DND-41 (cell line): ENCODE results near the gene WDR86.

ENCODE experiments used
- CTCF ChIP-seq: IDR thresholded peaks from 2 replicates; pipeline ENCODE4 v1.5.1; 2012; ENCODE audit warnings: borderline replicate concordance, low read length, moderate library complexity, mild to moderate bottlenecking; ENCODE audit not compliant: poor library complexity, severe bottlenecking; ENCODE audit errors: extremely low read depth
- EZH2 ChIP-seq: IDR thresholded peaks from 3 replicates; pipeline ENCODE4 v1.6.1; 2012; ENCODE audit warnings: borderline replicate concordance, low read depth, mild to moderate bottlenecking, moderate library complexity, low read length, inconsistent platforms; ENCODE audit not compliant: severe bottlenecking

GRCh38 chr7:151394076-151395035, 15.5 kb downstream of the WDR86 start:
- TF ChIP-seq CTCF (no peak), EZH2 (no peak)
